GM19324 (cell line): ENCODE measurements around the gene CEACAM16.
A peak's percentile ranks its signal among the peaks of the same experiment; 100 is the strongest.
"Not testable (repeated sequence)": the region's sequence is repeated elsewhere in the genome, so short reads cannot be mapped to it uniquely, and the experiment has no call there.

ENCODE experiments used
- ATAC-seq: cut with Tn5 transposase; IDR thresholded peaks from one replicate; pipeline ENCODE4 v1.9.1; 2021; ENCODE audit warnings: mild to moderate bottlenecking, moderate library complexity; ENCODE audit not compliant: unreplicated experiment, low FRiP score

The CEACAM16 gene

DNA sequence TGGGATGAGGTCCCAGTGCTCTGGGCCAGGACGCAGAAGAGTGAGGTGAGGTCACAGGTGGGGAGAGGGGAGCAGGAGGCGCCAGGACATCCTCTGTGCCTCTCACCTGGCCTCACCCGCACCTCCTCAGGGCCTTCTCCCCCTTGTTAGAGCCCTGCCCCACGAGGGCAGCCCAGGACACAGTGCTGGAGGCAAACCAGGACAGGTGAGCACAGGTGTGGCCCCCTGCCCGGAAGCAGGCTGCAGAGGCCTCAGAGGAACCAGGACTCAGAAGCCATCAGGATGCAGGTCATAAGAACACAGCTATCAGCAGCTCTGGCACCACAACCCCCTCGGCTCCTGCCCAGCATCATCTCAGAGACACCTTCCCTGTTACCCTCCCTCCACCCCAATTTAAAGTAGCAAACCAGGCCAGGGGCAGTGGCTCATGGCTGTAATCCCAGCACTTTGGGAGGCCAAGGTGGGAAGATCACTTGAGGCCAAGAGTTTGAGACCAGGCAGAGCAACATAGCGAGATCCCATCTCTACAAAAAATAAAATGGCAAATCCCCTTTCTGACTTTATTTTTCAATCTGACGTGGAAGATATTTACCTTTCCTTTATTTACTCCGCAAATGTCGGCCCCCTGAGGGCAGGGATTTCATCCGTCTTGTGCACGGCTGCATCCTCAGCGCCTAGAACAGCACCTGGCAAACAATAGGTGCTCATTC, at the start of gene CEACAM16:
Gene CEACAM16, plus strand, starts transcription at position 660 of the 710 bp plus-strand sequence. CDS start 2,306 bp downstream, outside the sequence.
- no peak for ATAC-seq

DNA sequence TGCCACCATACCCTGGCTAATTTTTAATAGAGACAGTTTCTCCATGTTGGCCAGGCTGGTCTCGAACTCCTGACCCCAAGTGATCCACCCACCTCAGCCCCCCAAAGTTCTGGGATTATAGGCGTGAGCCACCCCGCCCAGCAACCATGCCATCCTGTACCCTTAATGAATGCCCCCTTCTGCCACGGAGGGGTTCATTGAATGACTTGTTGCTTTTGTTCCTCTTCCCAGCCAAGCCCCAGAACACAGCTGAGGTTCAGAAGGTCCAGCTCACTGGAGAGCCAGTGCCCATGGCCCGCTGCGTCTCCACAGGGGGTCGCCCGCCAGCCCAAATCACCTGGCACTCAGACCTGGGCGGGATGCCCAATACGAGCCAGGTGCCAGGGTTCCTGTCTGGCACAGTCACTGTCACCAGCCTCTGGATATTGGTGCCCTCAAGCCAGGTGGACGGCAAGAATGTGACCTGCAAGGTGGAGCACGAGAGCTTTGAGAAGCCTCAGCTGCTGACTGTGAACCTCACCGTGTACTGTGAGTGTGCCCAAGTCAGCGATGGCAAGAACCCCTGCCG, 49.3 kb upstream of the CEACAM16 start:
- no peak for ATAC-seq

- no peak for ATAC-seq
Measured at GRCh38 chr19:44653343-44653742, 45.6 kb upstream of the CEACAM16 start.

GRCh38 chr19:44653977-44654774, 44.8 kb upstream of the CEACAM16 start:
- peak; percentile 80 for ATAC-seq

GRCh38 chr19:44657211-44657921, 41.6 kb upstream of the CEACAM16 start:
- no peak for ATAC-seq

DNA sequence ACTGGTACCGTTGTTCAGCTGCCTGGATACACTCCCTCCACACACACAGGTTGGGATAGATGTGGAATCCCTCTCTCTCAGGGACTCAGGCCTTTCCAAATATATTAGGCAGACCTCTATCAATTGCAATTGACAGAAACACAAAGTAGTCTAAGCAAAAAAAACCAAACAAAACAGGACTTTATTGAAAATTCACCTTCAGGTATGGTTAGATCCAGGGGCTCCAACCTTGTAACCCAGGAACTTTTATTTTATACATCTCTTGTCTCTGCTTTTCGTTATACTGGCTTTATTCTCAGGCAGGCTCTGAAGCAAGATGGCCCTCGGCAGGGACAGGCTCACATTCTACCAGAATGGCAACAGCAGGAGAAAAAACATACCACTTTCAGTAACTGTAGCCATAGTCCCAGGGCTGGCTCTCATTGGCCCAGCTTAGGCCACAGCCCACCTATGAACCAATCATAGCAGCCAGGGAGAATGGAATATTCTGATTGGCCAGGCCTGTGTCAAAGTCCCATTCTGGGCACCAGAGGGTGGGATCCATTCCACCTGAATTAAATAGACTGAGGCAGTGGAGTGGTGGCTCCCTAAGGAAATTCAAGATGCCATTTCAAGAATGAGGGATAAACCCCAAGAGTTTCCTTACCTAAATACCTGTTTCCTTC, 40.8 kb upstream of the CEACAM16 start:
- no peak for ATAC-seq

DNA sequence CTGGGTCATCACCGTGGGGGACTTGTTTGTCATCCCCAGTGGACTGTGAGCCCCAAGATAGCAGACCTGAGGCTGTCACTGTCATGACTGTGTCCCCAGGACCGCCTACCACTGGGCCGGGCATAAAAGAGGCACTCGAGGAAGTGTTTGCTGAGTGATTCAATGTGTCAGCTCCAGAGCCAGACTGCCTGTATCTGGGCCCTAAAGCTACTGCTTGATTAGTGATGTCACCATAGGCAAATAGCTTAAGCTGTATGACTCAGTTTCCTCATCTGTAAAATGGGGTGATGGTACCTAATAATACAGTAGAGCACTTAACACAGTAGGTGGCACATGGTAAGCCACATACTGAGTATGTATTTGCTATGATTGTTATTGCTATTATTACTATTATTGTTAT, 38.9 kb upstream of the CEACAM16 start:
- no peak for ATAC-seq

DNA sequence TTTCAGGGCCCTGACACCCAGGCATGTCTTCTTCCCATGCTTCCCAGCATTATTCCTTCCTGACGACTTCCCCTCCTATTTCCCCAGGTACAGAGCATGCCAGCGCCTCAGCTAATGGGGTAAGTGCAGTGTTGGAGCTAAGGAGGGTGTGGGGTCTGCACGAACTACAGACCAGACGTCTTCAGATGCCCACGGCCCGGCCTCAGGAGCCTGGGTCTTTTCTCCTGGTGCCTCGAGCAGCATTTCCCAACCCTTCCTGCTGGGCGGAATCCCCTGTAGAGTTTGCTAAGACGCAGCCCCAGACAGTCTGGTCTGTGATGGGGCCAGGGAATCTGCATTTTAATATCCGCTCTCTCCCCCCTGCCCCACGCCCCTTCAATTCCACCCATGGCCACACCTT, 37.7 kb upstream of the CEACAM16 start:
- ATAC-seq: no peak

GRCh38 chr19:44661904-44662303, 37.0 kb upstream of the CEACAM16 start:
- ATAC-seq: no peak

- ATAC-seq: no peak
Measured at GRCh38 chr19:44662691-44663385, 36.1 kb upstream of the CEACAM16 start.

GRCh38 chr19:44663996-44664395, 35.0 kb upstream of the CEACAM16 start:
- no peak for ATAC-seq

DNA sequence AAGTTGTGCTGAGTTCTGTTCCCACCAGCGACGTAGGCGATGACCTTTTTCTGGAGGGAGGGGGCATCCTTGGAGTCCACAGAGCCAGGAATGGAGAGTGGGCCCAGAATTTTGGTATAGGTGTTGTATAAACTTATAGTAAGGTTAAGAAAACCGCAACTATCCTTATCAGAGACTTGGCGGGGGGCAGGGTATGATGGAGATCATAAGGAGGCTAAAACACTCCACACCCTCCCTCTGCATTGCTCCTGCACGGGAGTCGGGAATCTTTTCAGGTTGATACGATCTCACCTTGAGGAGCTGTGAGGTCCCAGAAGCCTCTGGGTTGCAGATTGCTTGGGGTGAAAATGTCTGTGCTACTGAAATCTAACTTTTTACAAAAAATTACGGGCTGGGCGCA, 34.0 kb upstream of the CEACAM16 start:
- no peak for ATAC-seq

DNA sequence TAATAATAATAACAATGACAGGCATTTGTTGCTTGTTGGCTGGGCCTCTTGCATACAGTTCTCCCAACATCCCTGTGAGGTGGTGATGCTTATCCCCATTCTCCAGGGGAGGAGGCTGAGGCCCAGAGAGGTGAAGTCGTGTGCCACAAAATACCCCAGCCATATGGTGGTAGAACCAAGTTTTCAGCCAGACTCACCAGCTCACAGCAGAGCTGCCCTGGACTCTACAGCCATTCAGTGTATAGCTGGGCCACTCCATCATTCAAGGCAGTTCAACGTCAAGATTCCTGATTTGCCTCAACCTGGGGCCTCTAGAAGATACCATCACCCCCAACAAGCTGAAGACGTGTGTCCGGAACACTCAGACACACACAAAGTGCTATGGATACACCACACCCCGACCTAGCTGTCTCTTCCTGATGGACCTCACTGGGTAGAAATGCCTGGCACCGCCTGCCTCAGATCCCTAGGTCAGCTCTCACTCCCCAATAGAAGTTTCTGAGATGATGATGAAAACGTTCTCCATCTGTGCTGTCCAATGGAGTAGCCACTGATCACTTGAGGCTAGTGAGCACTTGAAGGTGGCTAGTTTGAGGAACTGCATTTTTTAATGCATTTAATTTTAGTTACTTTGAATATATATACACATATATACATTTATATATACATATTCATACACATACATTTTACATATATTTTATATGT, 31.9 kb upstream of the CEACAM16 start:
- ATAC-seq: no peak

GRCh38 chr19:44668985-44669764, 29.8 kb upstream of the CEACAM16 start:
- no peak for ATAC-seq

- ATAC-seq: not testable (repeated sequence)
Measured at GRCh38 chr19:44670027-44670426, 28.9 kb upstream of the CEACAM16 start.

DNA sequence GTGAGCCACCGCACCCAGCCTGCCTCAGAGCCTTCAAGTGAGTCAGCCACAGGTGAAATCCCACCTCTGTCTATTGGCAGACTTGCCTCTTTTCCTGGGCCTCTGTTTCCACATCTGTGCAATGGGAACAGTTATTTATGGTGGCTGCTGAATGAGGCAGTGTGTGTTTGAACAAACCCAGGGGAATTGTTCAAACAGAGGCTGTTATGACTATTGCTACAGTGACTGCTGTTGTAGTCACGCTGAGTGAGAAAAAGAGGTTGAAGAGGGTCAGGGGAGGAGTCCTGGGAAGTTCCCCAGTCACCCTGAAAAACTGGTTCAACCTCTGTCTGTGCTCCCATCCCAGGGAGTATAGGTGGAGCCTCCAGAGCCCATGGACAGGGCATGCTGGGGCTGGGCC, 27.6 kb upstream of the CEACAM16 start, which contains the start of gene CEACAM19:
Gene CEACAM19, plus strand, starts transcription at position 83 of the 400 bp plus-strand sequence. CDS start 450 bp downstream, outside the sequence.
- no peak for ATAC-seq

- no peak for ATAC-seq
Measured at GRCh38 chr19:44672226-44672625, 26.7 kb upstream of the CEACAM16 start.

DNA sequence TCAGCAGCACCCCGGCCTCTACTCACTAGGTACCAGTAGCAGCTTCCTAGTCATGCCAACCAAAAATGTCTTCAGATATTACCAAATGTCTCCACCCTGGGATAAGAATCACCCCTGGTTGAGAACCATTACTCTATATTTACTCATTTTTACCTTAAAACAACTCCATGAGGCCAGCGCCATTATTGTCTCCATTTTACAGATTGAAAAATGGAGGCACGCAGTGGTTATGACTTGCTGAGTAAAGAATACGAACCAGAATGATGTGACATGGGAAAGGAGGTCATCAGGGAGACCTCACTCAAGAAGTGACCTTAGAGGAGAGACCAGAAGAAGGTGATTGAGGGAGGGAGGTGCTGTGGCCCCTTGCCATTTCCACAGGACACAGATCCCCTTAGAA, 25.4 kb upstream of the CEACAM16 start:
- ATAC-seq: no peak
